Endodermal cell (in vitro differentiated cells): Measurements from ENCODE around the gene SLC49A4. TPM values are rescaled to one million over a fixed set of nuclear protein-coding genes. Genes with fewer than 3 reads are reported as not detected.

Experiments
- DNase-seq: peaks from one replicate; pipeline ENCODE4 v3.0.0-alpha.2; 2017
- H3K27ac ChIP-seq: 2 replicates; pipeline ENCODE4 v1.5.1; 2013; ENCODE audit warnings: mild to moderate bottlenecking, low read depth, low read length, moderate library complexity
- H3K27me3 ChIP-seq: 2 replicates; pipeline ENCODE4 v1.6.1; 2013; ENCODE audit warnings: mild to moderate bottlenecking, low read length, moderate library complexity; ENCODE audit not compliant: insufficient read depth, control insufficient read depth, poor library complexity, severe bottlenecking
- H3K36me3 ChIP-seq: 2 replicates; pipeline ENCODE4 v1.7.0; 2013; ENCODE audit warnings: mild to moderate bottlenecking, low read length, moderate library complexity; ENCODE audit not compliant: control insufficient read depth, insufficient read depth
- H3K4me1 ChIP-seq: one replicate; pipeline ENCODE4 v1.7.0; 2013; ENCODE audit warnings: low read length; ENCODE audit not compliant: control insufficient read depth, insufficient read depth
- H3K4me3 ChIP-seq: 2 replicates; pipeline ENCODE4 v1.5.1; 2013; ENCODE audit warnings: mild to moderate bottlenecking, low read length, moderate library complexity
- H3K9ac ChIP-seq: 2 replicates; pipeline ENCODE4 v1.6.1; 2013; ENCODE audit warnings: mild to moderate bottlenecking, low read length, moderate library complexity; ENCODE audit not compliant: poor library complexity, severe bottlenecking; ENCODE audit errors: extremely low read depth
- H3K9me3 ChIP-seq: 2 replicates; pipeline ENCODE4 v1.6.1; 2013; ENCODE audit warnings: mild to moderate bottlenecking, low read length, moderate library complexity; ENCODE audit not compliant: control insufficient read depth
- H3K27ac Mint-ChIP-seq: 2 replicates; pipeline ENCODE4 v1.8.0; 2020; ENCODE audit warnings: mixed read lengths
- H3K27me3 Mint-ChIP-seq: 2 replicates; pipeline ENCODE4 v1.8.0; 2021; ENCODE audit warnings: mild to moderate bottlenecking, mixed read lengths; ENCODE audit not compliant: insufficient read depth
- H3K36me3 Mint-ChIP-seq: 2 replicates; pipeline ENCODE4 v1.8.0; 2020; ENCODE audit warnings: low read depth, mixed read lengths
- H3K4me1 Mint-ChIP-seq: 2 replicates; pipeline ENCODE4 v1.8.0; 2020; ENCODE audit warnings: mixed read lengths
- H3K4me3 Mint-ChIP-seq: 2 replicates; pipeline ENCODE4 v1.8.0; 2020; ENCODE audit warnings: mild to moderate bottlenecking, moderate library complexity, mixed read lengths
- H3K9me3 Mint-ChIP-seq: 2 replicates; pipeline ENCODE4 v1.8.0; 2020; ENCODE audit warnings: mild to moderate bottlenecking, mixed read lengths
- CTCF ChIP-seq: fragments of 200-600 bp; sonication (generic); conservative IDR thresholded peaks from 2 replicates; pipeline ENCODE4 v1.5.0; 2021; ENCODE audit warnings: antibody characterized with exemption, mild to moderate bottlenecking
- WGBS, 2 experiments: methylation state at CpG; one replicate each; pipeline versions ENCODE4 v1.1.5 to v1.1.7; 2013; ENCODE audit warnings: missing lambda C conversion rate in 2 of 2, mixed read lengths in 1 of 2; ENCODE audit not compliant: insufficient coverage in 1 of 2, insufficient read length in 1 of 2; 5-methylcytosine and 5-hydroxymethylcytosine counted together
- total RNA-seq, 2 donors: library from RNA; stranded (reverse); fragmentation: NEBNext Ultra II Directional in 1 of 2; extraction: Animal tissue kit (Norgen Biotek cat#: 25700) in 1 of 2; gene quantifications; 2 replicates in 1 of 2; 3 replicates in 1 of 2; pipeline ENCODE4 v1.2.1, GENCODE V29; 2021

The SLC49A4 gene
- total RNA-seq, 2 donors from 2014 or later: 12.2 to 14.9 TPM

GRCh38 chr3:122918576-122919290 lies 123.9 kb downstream of the SLC49A4 start:
- Histone ChIP-seq H3K9ac (no peak overlapping the region), H3K4me3 (no peak overlapping the region), H3K27ac (no peak overlapping the region), H3K4me1 (no peaks in the 10 kb centered on the region), H3K27me3 (peaks cover 29% of the 10 kb centered on the region), H3K36me3 (no peaks in the 10 kb centered on the region), H3K9me3 (no peaks in the 10 kb centered on the region)
- WGBS, 2 experiments: 90 to 91% methylated on average over 4 to 5 of the region's 5 CpGs
- TF ChIP-seq CTCF: no peak
- H3K4me1 Mint-ChIP-seq: peaks cover 2% of the 10 kb centered on the region
- peaks cover 47% of the 10 kb centered on the region for H3K27me3 Mint-ChIP-seq
- no peaks in the 10 kb centered on the region for H3K9me3 Mint-ChIP-seq
- peak; percentile 51 for DNase-seq
- H3K27ac Mint-ChIP-seq: no peak overlapping the region
- no peak overlapping the region for H3K4me3 Mint-ChIP-seq
- H3K36me3 Mint-ChIP-seq: peaks cover 16% of the 10 kb centered on the region

GRCh38 chr3:122919291-122919610 lies 124.4 kb downstream of the SLC49A4 start:
- peaks cover 29% of the 10 kb centered on the region for H3K27me3 ChIP-seq
- no peak overlapping the region for H3K4me3 Mint-ChIP-seq
- TF ChIP-seq CTCF: no peak
- no peaks in the 10 kb centered on the region for H3K9me3 ChIP-seq
- H3K4me1 Mint-ChIP-seq: peaks cover 2% of the 10 kb centered on the region
- no peaks in the 10 kb centered on the region for H3K4me1 ChIP-seq
- H3K9ac ChIP-seq: no peak overlapping the region
- H3K27ac ChIP-seq: no peak overlapping the region
- DNase-seq: no peak
- H3K27ac Mint-ChIP-seq: no peak overlapping the region
- 84 to 87% methylated on average over 3 of the region's 3 CpGs for WGBS, 2 experiments
- peaks cover 42% of the 10 kb centered on the region for H3K27me3 Mint-ChIP-seq
- H3K4me3 ChIP-seq: no peak overlapping the region
- H3K36me3 ChIP-seq: no peaks in the 10 kb centered on the region
- H3K36me3 Mint-ChIP-seq: peaks cover 13% of the 10 kb centered on the region
- no peaks in the 10 kb centered on the region for H3K9me3 Mint-ChIP-seq

GRCh38 chr3:122920986-122921385 lies 126.1 kb downstream of the SLC49A4 start:
- 86 to 98% methylated on average over 5 to 6 of the region's 6 CpGs for WGBS, 2 experiments

More at GRCh38 chr3:122920986-122921385, 126.1 kb downstream of the SLC49A4 start:
- Mint-ChIP-seq H3K36me3 (peaks cover 14% of the 10 kb centered on the region), H3K4me3 (no peak overlapping the region), H3K27me3 (peaks cover 29% of the 10 kb centered on the region), H3K4me1 (peaks cover 2% of the 10 kb centered on the region), H3K27ac (no peak overlapping the region), H3K9me3 (no peaks in the 10 kb centered on the region)
- H3K9ac ChIP-seq: no peak overlapping the region
- peak; percentile 28 for DNase-seq
- H3K36me3 ChIP-seq: no peaks in the 10 kb centered on the region
- no peaks in the 10 kb centered on the region for H3K9me3 ChIP-seq
- no peak overlapping the region for H3K4me3 ChIP-seq
- TF ChIP-seq CTCF: no peak
- peaks cover 29% of the 10 kb centered on the region for H3K27me3 ChIP-seq
- H3K27ac ChIP-seq: no peak overlapping the region
- H3K4me1 ChIP-seq: no peaks in the 10 kb centered on the region
